Dendritic cell treated with granulocyte-macrophage colony-stimulating factor and Interleukin-4, amounts not matched to agents 40 ng/mL and 50 ng/mL, for 4 days (primary cell): ENCODE results near the gene REPS2.

Source experiments
- H3K27ac Mint-ChIP-seq: one replicate; pipeline ENCODE4 v1.8.0; 2022; ENCODE audit warnings: mild to moderate bottlenecking, mixed read lengths
- H3K27me3 Mint-ChIP-seq: one replicate; pipeline ENCODE4 v1.8.0; 2022; ENCODE audit warnings: mild to moderate bottlenecking, mixed read lengths
- H3K36me3 Mint-ChIP-seq: one replicate; pipeline ENCODE4 v1.8.0; 2022; ENCODE audit warnings: low read depth, mixed read lengths
- H3K4me1 Mint-ChIP-seq: one replicate; pipeline ENCODE4 v1.8.0; 2022; ENCODE audit warnings: low read depth, mixed read lengths
- H3K4me3 Mint-ChIP-seq: one replicate; pipeline ENCODE4 v1.8.0; 2022; ENCODE audit warnings: mild to moderate bottlenecking, moderate library complexity, mixed read lengths
- H3K9me3 Mint-ChIP-seq: one replicate; pipeline ENCODE4 v1.8.0; 2022; ENCODE audit warnings: mixed read lengths
- intact Hi-C: fragments of 100-400 bp; cut with micrococcal nuclease; formaldehyde crosslinking; loops from one replicate; pipeline ENCODE4 v1.15.0; 2022

Gene REPS2

GRCh38 chrX:16946361-16946964, at the start of gene REPS2:
Gene REPS2 (plus strand): TSS chrX:16946658. CDS start chrX:16946862, 204 bp downstream.
- Mint-ChIP-seq H3K4me1 (peaks cover 5% of the 10 kb centered on the region), H3K4me3 (peak within 1 kb of the TSS; percentile 94), H3K9me3 (no peaks in the 10 kb centered on the region), H3K27ac (peak within 1 kb of the TSS; percentile 82), H3K36me3 (peaks cover 6% of the 10 kb centered on the region), H3K27me3 (peaks cover 5% of the 10 kb centered on the region)
- intact Hi-C loops: loop anchor here (5.0 to 10.0 kb wide), 3 partner anchors 52 to 91 kb away; partner anchors contain the start of gene RBBP7

GRCh38 chrX:16897445-16897844, 49.0 kb upstream of the REPS2 start:
- intact Hi-C loops: loop anchor here (10.0 kb wide), 1 partner anchor 47 kb away; the partner anchor contains the start of gene REPS2
- Mint-ChIP-seq H3K27ac (no peak overlapping the region), H3K4me3 (no peak overlapping the region), H3K9me3 (no peaks in the 10 kb centered on the region), H3K36me3 (no peaks in the 10 kb centered on the region), H3K4me1 (peaks cover 14% of the 10 kb centered on the region), H3K27me3 (no peaks in the 10 kb centered on the region)

GRCh38 chrX:16903274-16904022, 43.0 kb upstream of the REPS2 start:
- Mint-ChIP-seq H3K4me1 (peaks cover 6% of the 10 kb centered on the region), H3K27ac (peak overlapping the region; percentile 79), H3K4me3 (peak overlapping the region; percentile 52)

GRCh38 chrX:16910376-16910775, 36.1 kb upstream of the REPS2 start:
- intact Hi-C loops: no loop called here
- H3K4me1 Mint-ChIP-seq: peaks cover 28% of the 10 kb centered on the region
- no peak overlapping the region for H3K4me3 Mint-ChIP-seq
- no peak overlapping the region for H3K27ac Mint-ChIP-seq
- no peaks in the 10 kb centered on the region for H3K36me3 Mint-ChIP-seq
- H3K27me3 Mint-ChIP-seq: no peaks in the 10 kb centered on the region
- no peaks in the 10 kb centered on the region for H3K9me3 Mint-ChIP-seq

More at GRCh38 chrX:16903274-16904022, 43.0 kb upstream of the REPS2 start:
- intact Hi-C loops: no loop called here
- H3K36me3 Mint-ChIP-seq: no peaks in the 10 kb centered on the region
- H3K27me3 Mint-ChIP-seq: no peaks in the 10 kb centered on the region
- H3K9me3 Mint-ChIP-seq: no peaks in the 10 kb centered on the region

GRCh38 chrX:16914058-16914457, 32.4 kb upstream of the REPS2 start:
- H3K4me1 Mint-ChIP-seq: peaks cover 33% of the 10 kb centered on the region
- peak overlapping the region; percentile 85 for H3K27ac Mint-ChIP-seq
- no peak overlapping the region for H3K4me3 Mint-ChIP-seq
- H3K9me3 Mint-ChIP-seq: no peaks in the 10 kb centered on the region
- no peaks in the 10 kb centered on the region for H3K27me3 Mint-ChIP-seq
- intact Hi-C loops: no loop called here
- H3K36me3 Mint-ChIP-seq: no peaks in the 10 kb centered on the region

- no peak overlapping the region for H3K4me3 Mint-ChIP-seq
- H3K36me3 Mint-ChIP-seq: no peaks in the 10 kb centered on the region
- no peaks in the 10 kb centered on the region for H3K27me3 Mint-ChIP-seq
- H3K9me3 Mint-ChIP-seq: no peaks in the 10 kb centered on the region
- peaks cover 24% of the 10 kb centered on the region for H3K4me1 Mint-ChIP-seq
- no peak overlapping the region for H3K27ac Mint-ChIP-seq
- intact Hi-C loops: no loop called here
These were observed 29.9 kb upstream of the REPS2 start for GRCh38 chrX:16916561-16916960.

- Mint-ChIP-seq H3K27me3 (no peaks in the 10 kb centered on the region), H3K36me3 (no peaks in the 10 kb centered on the region)
- intact Hi-C loops: no loop called here
These were observed 29.3 kb upstream of the REPS2 start for GRCh38 chrX:16917120-16917519.

GRCh38 chrX:16918979-16919378, 27.5 kb upstream of the REPS2 start:
- H3K4me1 Mint-ChIP-seq: peaks cover 16% of the 10 kb centered on the region
- intact Hi-C loops: no loop called here
- no peaks in the 10 kb centered on the region for H3K9me3 Mint-ChIP-seq
- no peak overlapping the region for H3K4me3 Mint-ChIP-seq
- no peaks in the 10 kb centered on the region for H3K27me3 Mint-ChIP-seq
- H3K36me3 Mint-ChIP-seq: no peaks in the 10 kb centered on the region
- H3K27ac Mint-ChIP-seq: no peak overlapping the region

More at GRCh38 chrX:16917120-16917519, 29.3 kb upstream of the REPS2 start:
- Mint-ChIP-seq H3K4me3 (no peak overlapping the region), H3K9me3 (no peaks in the 10 kb centered on the region), H3K27ac (no peak overlapping the region), H3K4me1 (peaks cover 23% of the 10 kb centered on the region)

GRCh38 chrX:16920075-16920474, 26.4 kb upstream of the REPS2 start:
- Mint-ChIP-seq H3K4me3 (no peak overlapping the region), H3K4me1 (peaks cover 8% of the 10 kb centered on the region), H3K36me3 (no peaks in the 10 kb centered on the region), H3K9me3 (no peaks in the 10 kb centered on the region), H3K27me3 (no peaks in the 10 kb centered on the region), H3K27ac (no peak overlapping the region)
- intact Hi-C loops: no loop called here

GRCh38 chrX:16923157-16923556, 23.3 kb upstream of the REPS2 start:
- Mint-ChIP-seq H3K27me3 (no peaks in the 10 kb centered on the region), H3K9me3 (no peaks in the 10 kb centered on the region), H3K4me3 (no peak overlapping the region), H3K4me1 (no peaks in the 10 kb centered on the region), H3K27ac (no peak overlapping the region), H3K36me3 (no peaks in the 10 kb centered on the region)
- intact Hi-C loops: no loop called here

- no peaks in the 10 kb centered on the region for H3K9me3 Mint-ChIP-seq
- H3K4me1 Mint-ChIP-seq: no peaks in the 10 kb centered on the region
- no peaks in the 10 kb centered on the region for H3K27me3 Mint-ChIP-seq
- no peak overlapping the region for H3K27ac Mint-ChIP-seq
- H3K4me3 Mint-ChIP-seq: no peak overlapping the region
- no peaks in the 10 kb centered on the region for H3K36me3 Mint-ChIP-seq
- intact Hi-C loops: no loop called here
These were observed 21.6 kb upstream of the REPS2 start for GRCh38 chrX:16924631-16925480.

GRCh38 chrX:16930392-16930791, 16.1 kb upstream of the REPS2 start:
- no peaks in the 10 kb centered on the region for H3K9me3 Mint-ChIP-seq
- intact Hi-C loops: no loop called here

GRCh38 chrX:16931371-16931770, 15.1 kb upstream of the REPS2 start:
- no peaks in the 10 kb centered on the region for H3K9me3 Mint-ChIP-seq
- no peaks in the 10 kb centered on the region for H3K36me3 Mint-ChIP-seq
- peaks cover 4% of the 10 kb centered on the region for H3K4me1 Mint-ChIP-seq
- H3K27me3 Mint-ChIP-seq: no peaks in the 10 kb centered on the region
- no peak overlapping the region for H3K4me3 Mint-ChIP-seq
- H3K27ac Mint-ChIP-seq: no peak overlapping the region
- intact Hi-C loops: no loop called here

More at GRCh38 chrX:16930392-16930791, 16.1 kb upstream of the REPS2 start:
- Mint-ChIP-seq H3K4me1 (peaks cover 4% of the 10 kb centered on the region), H3K27me3 (no peaks in the 10 kb centered on the region), H3K27ac (no peak overlapping the region), H3K36me3 (no peaks in the 10 kb centered on the region), H3K4me3 (no peak overlapping the region)
